Neural crest cell (in vitro differentiated cells): ENCODE results near the gene TPBGL. TPM values are rescaled to one million over a fixed set of nuclear protein-coding genes. Genes with fewer than 3 reads are reported as not detected.
A peak's percentile ranks its signal among the peaks of the same experiment; 100 is the strongest.

ENCODE experiments used
- DNase-seq: peaks from one replicate; pipeline ENCODE4 v3.0.0; 2021; ENCODE audit warnings: low read depth, mixed read lengths, low spot score
- H3K27ac Mint-ChIP-seq: one replicate; pipeline ENCODE4 v1.8.0; 2021; ENCODE audit warnings: mild to moderate bottlenecking, mixed read lengths; ENCODE audit not compliant: unreplicated experiment
- H3K27me3 Mint-ChIP-seq: 2 replicates; pipeline ENCODE4 v1.8.0; 2021; ENCODE audit warnings: low read depth, mild to moderate bottlenecking, mixed read lengths
- H3K36me3 Mint-ChIP-seq: 2 replicates; pipeline ENCODE4 v1.8.0; 2021; ENCODE audit warnings: low read depth, mild to moderate bottlenecking, mixed read lengths
- H3K4me1 Mint-ChIP-seq: 2 replicates; pipeline ENCODE4 v1.8.0; 2021; ENCODE audit warnings: mixed read lengths
- H3K4me3 Mint-ChIP-seq: one replicate; pipeline ENCODE4 v1.8.0; 2021; ENCODE audit warnings: mild to moderate bottlenecking, mixed read lengths
- H3K9me3 Mint-ChIP-seq: 2 replicates; pipeline ENCODE4 v1.8.0; 2021; ENCODE audit warnings: mixed read lengths
- CTCF ChIP-seq: fragments of 200-600 bp; sonication (generic); conservative IDR thresholded peaks from 2 replicates; pipeline ENCODE4 v1.5.0; 2021; ENCODE audit warnings: antibody characterized with exemption, mild to moderate bottlenecking
- total RNA-seq: library from RNA; stranded (reverse); gene quantifications from 2 replicates; pipeline ENCODE4 v1.2.1, GENCODE V29; 2021

TPBGL gene
- total RNA-seq, 1 donor from 2014 or later, result 0.19 TPM

GRCh38 chr11:75200051-75200450 lies 40.5 kb upstream of the TPBGL start:
- TF ChIP-seq CTCF, result no peak
- Mint-ChIP-seq H3K36me3 (no peaks in the 10 kb centered on the region), H3K4me1 (no peaks in the 10 kb centered on the region), H3K9me3 (no peaks in the 10 kb centered on the region), H3K4me3 (no peak overlapping the region), H3K27me3 (peaks cover 4% of the 10 kb centered on the region), H3K27ac (peak overlapping the region; percentile 35)
- DNase-seq, result no peak

- Mint-ChIP-seq H3K4me3 (no peak overlapping the region), H3K36me3 (no peaks in the 10 kb centered on the region), H3K4me1 (no peaks in the 10 kb centered on the region), H3K27me3 (peaks cover 4% of the 10 kb centered on the region), H3K9me3 (no peaks in the 10 kb centered on the region), H3K27ac (no peak overlapping the region)
- no peak for TF ChIP-seq CTCF
- no peak for DNase-seq
These were observed 40.0 kb upstream of the TPBGL start for GRCh38 chr11:75200531-75200930.

- no peak for DNase-seq
- no peak for TF ChIP-seq CTCF
- no peaks in the 10 kb centered on the region for H3K9me3 Mint-ChIP-seq
- H3K4me1 Mint-ChIP-seq, result no peaks in the 10 kb centered on the region
- no peak overlapping the region for H3K27ac Mint-ChIP-seq
- no peak overlapping the region for H3K4me3 Mint-ChIP-seq
- H3K36me3 Mint-ChIP-seq, result no peaks in the 10 kb centered on the region
- peaks cover 6% of the 10 kb centered on the region for H3K27me3 Mint-ChIP-seq
These were observed 38.8 kb upstream of the TPBGL start for GRCh38 chr11:75201771-75202170.

GRCh38 chr11:75202195-75202594 lies 38.4 kb upstream of the TPBGL start:
- no peak overlapping the region for H3K27ac Mint-ChIP-seq
- no peaks in the 10 kb centered on the region for H3K36me3 Mint-ChIP-seq
- DNase-seq, result no peak
- H3K27me3 Mint-ChIP-seq, result peaks cover 8% of the 10 kb centered on the region
- no peaks in the 10 kb centered on the region for H3K9me3 Mint-ChIP-seq
- H3K4me1 Mint-ChIP-seq, result no peaks in the 10 kb centered on the region
- no peak for TF ChIP-seq CTCF
- H3K4me3 Mint-ChIP-seq, result no peak overlapping the region

- Mint-ChIP-seq H3K4me3 (no peak overlapping the region), H3K27ac (no peak overlapping the region), H3K9me3 (no peaks in the 10 kb centered on the region), H3K4me1 (no peaks in the 10 kb centered on the region), H3K36me3 (no peaks in the 10 kb centered on the region), H3K27me3 (peaks cover 10% of the 10 kb centered on the region)
- DNase-seq, result no peak
- TF ChIP-seq CTCF, result no peak
These were observed 37.4 kb upstream of the TPBGL start for GRCh38 chr11:75203138-75203537.

GRCh38 chr11:75203641-75204011 lies 36.9 kb upstream of the TPBGL start:
- no peak overlapping the region for H3K27ac Mint-ChIP-seq
- no peaks in the 10 kb centered on the region for H3K36me3 Mint-ChIP-seq
- TF ChIP-seq CTCF, result no peak
- no peak for DNase-seq
- H3K27me3 Mint-ChIP-seq, result peaks cover 10% of the 10 kb centered on the region
- H3K4me1 Mint-ChIP-seq, result no peaks in the 10 kb centered on the region
- H3K9me3 Mint-ChIP-seq, result no peaks in the 10 kb centered on the region
- H3K4me3 Mint-ChIP-seq, result no peak overlapping the region
